HG03159 (cell line): ENCODE data around the gene ZNF333.
"Not testable (repeated sequence)": the region's sequence is repeated elsewhere in the genome, so short reads cannot be mapped to it uniquely, and the experiment has no call there.

ENCODE experiments used
- ATAC-seq: cut with Tn5 transposase; IDR thresholded peaks from one replicate; pipeline ENCODE4 v1.9.1; 2021; ENCODE audit warnings: mild to moderate bottlenecking, moderate library complexity; ENCODE audit not compliant: unreplicated experiment

The ZNF333 gene

GRCh38 chr19:14695471-14695870 is 5.6 kb downstream of the ZNF333 start:
- ATAC-seq, result no peak

- ATAC-seq, result no peak
Measured at GRCh38 chr19:14699641-14700040, 9.8 kb downstream of the ZNF333 start.

- no peak for ATAC-seq
Measured at GRCh38 chr19:14700711-14701375, 11.0 kb downstream of the ZNF333 start.

GRCh38 chr19:14703833-14704232 is 14.0 kb downstream of the ZNF333 start:
- no peak for ATAC-seq

- ATAC-seq, result no peak
Measured at GRCh38 chr19:14704450-14704849, 14.6 kb downstream of the ZNF333 start.

- ATAC-seq, result no peak
Measured at GRCh38 chr19:14715841-14716240, 26.0 kb downstream of the ZNF333 start.

- ATAC-seq, result no peak
Measured at GRCh38 chr19:14718522-14719116, 28.8 kb downstream of the ZNF333 start.

GRCh38 chr19:14719162-14719561 is 29.3 kb downstream of the ZNF333 start:
- ATAC-seq, result no peak

GRCh38 chr19:14722127-14722526 is 32.3 kb downstream of the ZNF333 start:
- no peak for ATAC-seq

GRCh38 chr19:14728595-14728994 is 38.7 kb downstream of the ZNF333 start:
- no peak for ATAC-seq

GRCh38 chr19:14731200-14731599 is 41.4 kb downstream of the ZNF333 start:
- no peak for ATAC-seq

- ATAC-seq, result no peak
Measured at GRCh38 chr19:14732510-14732909, 42.7 kb downstream of the ZNF333 start.

GRCh38 chr19:14733574-14733973 is 43.7 kb downstream of the ZNF333 start:
- ATAC-seq, result no peak

GRCh38 chr19:14735915-14736314 is 46.1 kb downstream of the ZNF333 start:
- ATAC-seq, result no peak

- ATAC-seq, result no peak
Measured at GRCh38 chr19:14746886-14747285, 57.0 kb downstream of the ZNF333 start.

GRCh38 chr19:14748601-14749000 is 58.8 kb downstream of the ZNF333 start:
- no peak for ATAC-seq

- ATAC-seq, result no peak
Measured at GRCh38 chr19:14758816-14759215, 69.0 kb downstream of the ZNF333 start.

GRCh38 chr19:14761607-14762006 is 71.8 kb downstream of the ZNF333 start:
- ATAC-seq, result no peak

- no peak for ATAC-seq
Measured at GRCh38 chr19:14762111-14762510, 72.3 kb downstream of the ZNF333 start.

GRCh38 chr19:14763497-14764145 is 73.8 kb downstream of the ZNF333 start:
- no peak for ATAC-seq

GRCh38 chr19:14764401-14764800 is 74.6 kb downstream of the ZNF333 start:
- ATAC-seq, result no peak

GRCh38 chr19:14765403-14765802 is 75.6 kb downstream of the ZNF333 start:
- ATAC-seq, result not testable (repeated sequence)
